ENCODE results near the gene GPR3.
A peak's percentile ranks its signal among the peaks of the same experiment; 100 is the strongest.

GPR3 gene, protein sequence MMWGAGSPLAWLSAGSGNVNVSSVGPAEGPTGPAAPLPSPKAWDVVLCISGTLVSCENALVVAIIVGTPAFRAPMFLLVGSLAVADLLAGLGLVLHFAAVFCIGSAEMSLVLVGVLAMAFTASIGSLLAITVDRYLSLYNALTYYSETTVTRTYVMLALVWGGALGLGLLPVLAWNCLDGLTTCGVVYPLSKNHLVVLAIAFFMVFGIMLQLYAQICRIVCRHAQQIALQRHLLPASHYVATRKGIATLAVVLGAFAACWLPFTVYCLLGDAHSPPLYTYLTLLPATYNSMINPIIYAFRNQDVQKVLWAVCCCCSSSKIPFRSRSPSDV

DNA sequence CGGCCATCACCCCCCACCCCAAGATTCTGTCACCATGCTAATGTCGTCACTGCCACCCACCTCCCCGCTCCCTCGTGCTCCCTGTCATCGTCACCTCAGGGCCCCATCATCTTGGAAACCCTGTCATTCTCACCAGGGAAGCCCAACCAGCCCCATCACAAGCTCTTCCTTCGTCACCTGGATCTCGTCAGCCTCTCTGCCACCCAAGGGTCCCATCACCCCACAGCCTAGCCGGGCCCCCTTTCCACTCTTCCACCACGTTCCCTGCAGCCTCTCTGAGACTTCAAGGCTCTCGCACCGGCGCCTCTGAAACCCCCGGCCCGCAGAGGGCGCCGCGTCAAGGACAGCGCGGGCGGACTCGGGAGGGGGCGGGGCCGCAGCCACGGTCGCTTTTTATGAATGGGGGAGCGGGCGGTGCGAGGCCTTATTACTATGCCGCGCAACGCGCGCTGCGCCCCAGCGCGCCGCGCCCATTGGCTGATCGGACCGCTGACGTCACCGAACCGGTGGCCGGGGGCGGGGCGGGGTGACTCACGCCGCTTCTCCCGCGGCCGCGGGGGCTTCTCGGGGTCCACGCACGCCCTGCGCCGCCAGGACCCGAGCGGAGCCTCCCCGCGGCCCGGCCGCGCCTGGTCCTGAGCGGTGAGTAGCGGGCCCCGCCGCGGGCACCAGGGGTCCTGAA lies at the start of gene GPR3:
Gene GPR3 (plus strand): TSS at position 527 of the 682 bp plus-strand sequence. CDS start 1,177 bp downstream, outside the sequence.
- peak; percentile 92 for DNase-seq (ENCODE audit: low spot score)

DNA sequence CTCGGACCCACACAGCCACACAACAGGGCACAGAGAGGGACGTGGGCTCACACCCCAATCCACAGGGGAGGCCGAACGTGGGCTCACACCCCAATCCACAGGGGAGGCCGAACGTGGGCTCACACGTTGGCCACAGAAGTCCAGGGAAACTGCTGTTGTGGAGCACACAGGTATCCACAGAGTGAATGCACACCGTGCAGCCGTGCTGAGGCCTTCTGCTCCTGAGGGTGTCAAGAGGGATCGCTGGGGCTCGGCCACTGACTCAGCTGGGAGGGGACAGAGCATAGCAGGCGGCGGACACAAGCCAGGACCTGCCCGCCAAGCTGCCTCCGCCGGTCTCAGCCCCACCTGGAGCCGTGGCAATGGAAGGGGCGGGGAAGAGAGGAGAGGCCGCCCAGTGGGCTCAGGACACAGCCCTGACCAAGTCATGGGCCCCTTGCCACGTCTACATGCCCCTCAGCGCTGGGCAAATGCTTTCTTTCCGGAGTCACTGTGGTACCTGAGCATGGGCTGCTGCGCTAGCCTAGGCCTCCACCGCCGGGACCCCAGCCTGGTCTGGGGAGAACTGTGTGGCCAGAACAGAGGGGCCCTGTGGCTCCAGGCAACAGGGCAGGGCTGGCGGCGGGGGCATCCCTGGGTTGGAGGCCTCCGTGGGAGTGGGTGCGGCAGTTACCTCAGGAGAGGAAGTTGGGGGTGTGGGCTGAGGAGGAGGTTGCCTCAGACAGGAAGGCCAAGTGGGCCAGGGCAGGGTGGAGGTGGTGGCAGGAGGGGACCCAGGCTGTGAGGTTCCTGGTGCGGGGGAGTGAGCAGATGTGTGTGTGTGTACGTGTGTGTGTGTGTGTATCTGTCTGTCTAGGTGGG lies 49.4 kb upstream of the GPR3 start:
- DNase-seq (ENCODE audit: low spot score): no peak

DNA sequence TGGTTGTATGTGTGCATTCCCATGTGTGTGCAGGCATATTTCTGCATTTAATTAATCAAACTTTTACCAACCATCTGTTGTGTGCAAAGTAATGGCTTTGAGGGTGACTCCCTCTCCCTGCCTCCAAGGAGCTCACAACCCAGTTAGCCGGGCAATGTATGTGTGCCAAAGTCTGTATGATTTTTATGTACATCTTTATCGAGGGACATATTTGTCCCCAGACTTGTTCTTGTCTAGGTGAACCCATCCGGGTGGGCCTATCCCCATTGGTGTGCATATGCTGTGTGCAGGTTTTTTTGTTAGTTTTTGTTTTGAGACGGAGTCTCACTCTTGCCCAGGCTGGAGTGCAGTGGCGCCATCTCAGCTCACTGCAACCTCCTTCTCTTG lies 48.8 kb upstream of the GPR3 start:
- no peak for DNase-seq (ENCODE audit: low spot score)

DNA sequence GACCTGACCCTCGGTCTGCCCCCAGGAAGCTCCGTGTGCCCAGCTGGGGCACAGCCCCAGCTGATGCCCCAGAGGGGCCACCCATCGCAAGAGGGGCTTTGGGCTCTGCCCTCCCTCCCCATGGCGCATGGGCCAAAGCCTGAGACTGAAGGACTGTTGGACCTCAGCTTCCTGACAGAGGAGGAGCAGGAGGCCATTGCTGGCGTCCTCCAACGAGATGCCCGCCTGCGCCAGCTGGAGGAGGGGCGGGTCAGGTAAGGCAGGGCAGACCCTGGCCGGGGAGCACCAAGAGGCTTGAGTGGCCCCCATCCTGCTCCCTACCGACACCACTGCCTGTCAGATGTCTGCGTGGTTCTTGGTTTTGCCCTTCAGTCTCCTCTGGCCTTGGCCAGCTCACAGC lies 47.1 kb upstream of the GPR3 start:
- no peak for DNase-seq (ENCODE audit: low spot score)

DNA sequence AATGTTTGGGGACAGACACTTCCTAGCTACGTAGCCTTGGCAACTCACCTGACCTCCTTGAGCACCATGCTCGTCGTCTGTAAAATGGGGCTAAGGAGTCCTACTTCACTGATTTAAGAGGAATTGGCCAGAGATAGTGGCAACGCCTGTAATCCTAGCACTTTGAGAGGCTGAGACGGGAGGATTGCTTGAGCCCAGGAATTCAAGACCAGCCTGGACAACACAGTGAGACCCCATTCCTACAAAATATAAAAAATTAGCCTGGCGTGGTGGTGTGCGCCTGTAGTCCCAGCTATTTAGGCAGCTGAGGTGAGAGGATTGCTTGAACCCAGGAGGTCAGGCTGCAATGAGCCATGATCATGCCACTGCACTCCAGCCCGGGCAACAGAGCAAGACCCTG lies 46.1 kb upstream of the GPR3 start:
- no peak for DNase-seq (ENCODE audit: low spot score)

DNA sequence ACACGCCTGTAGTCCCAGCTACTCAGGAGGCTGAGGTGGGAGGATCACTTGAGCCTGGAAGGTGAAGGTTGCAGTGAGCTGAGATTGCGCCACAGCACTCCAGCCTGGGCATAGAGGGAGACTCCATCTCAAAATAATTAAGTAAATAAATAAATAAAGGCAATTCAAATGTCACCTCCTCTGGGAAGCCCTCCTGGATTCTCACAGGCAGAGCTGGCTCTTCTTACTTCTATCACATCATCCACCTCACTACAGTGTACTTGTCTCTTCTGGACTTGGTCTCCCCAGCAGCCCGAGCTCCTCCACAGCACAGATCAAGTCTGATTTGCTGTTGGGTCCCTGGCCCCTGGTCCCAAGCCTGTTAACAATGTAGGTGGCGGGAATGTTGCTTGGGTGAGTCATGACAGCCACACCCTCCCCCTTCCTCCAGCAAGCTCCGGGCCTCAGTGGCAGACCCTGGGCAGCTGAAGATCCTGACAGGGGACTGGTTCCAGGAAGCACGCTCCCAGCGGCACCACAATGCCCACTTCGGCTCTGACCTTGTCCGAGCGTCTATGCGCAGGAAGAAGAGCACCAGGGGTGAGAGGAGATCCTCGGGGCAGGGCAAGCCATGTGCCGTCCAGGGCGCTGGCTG lies 45.3 kb upstream of the GPR3 start:
- no peak for DNase-seq (ENCODE audit: low spot score)

DNA sequence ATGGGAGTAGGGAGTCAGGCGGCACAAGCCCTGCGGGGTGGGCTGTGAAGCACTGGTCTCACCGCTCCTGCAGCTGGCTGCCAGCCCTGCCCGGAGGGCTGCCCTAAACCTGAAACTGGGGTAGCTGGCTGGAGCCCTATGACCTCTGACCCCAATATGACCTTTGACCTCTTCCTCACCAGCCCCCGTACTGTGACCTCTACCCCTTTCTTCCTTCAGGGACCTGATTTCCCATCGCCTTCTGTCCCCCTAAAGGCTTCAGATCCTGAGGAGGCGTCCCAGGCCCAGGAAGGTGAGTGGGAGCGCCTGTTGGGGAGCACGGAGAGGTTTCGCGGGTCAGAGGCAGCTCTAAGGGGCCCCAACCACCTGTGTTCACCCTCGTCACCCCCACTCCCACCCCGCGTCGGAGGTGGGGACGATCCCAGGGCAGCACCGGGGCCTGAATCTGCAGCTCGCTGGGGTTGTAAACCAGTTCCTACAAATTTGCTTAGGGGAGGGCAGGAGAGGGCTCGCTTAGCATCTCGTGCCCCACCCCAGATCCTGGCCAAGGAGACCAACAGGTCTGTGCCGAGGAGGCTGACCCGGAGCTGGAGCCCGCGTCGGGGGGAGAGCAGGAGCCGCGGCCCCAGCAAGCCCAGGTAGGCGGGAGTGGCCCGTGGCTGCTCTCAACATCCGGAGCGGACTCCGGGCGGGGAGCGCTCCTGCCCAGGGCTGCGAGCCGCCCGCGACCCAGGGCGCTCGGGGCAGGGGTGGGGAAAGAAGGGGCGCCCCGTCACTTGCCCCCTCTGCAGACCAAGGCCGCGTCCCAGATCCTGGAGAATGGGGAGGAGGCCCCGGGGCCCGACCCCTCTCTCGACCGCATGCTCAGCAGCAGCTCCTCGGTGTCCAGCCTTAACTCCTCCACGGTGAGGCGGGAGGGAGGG lies 43.3 kb upstream of the GPR3 start:
- peak; percentile 87 for DNase-seq (ENCODE audit: low spot score)

DNA sequence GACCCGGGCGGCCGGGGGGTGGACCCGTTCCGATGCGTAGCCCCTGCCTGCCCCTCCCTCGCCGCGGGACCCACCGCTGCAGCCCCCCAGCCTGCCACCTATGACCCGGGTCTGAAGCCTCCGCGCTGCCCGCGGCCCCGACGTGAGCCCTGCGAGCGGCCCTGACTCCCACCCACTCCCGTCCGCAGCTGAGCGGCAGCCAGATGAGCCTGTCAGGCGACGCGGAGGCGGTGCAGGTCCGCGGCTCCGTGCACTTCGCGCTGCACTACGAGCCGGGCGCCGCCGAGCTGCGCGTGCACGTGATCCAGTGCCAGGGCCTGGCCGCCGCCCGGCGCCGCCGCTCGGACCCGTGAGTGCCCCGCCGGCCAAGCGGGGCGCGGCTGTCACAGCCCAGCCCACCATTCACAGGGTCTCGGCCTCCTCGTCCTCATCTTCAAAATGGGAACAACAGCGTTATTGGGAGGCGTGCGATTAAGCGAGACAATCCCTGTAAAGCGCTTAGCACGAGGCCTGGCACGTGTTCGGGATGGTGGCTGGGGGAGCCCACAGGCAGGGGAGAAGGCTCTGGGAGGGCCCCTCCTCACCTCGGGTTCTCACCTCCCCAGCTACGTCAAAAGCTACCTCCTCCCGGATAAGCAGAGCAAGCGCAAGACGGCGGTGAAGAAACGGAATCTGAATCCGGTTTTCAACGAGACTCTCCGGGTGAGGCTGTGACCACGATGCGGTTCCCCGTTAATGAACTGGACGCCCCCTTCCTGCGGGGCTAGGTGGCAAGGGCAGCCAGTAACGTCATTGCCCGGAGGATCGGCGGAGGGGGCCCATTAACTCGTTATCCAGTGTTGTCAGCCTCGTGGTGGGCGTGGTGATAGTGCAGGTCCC lies 42.4 kb upstream of the GPR3 start:
- peak; percentile 93 for DNase-seq (ENCODE audit: low spot score)

DNA sequence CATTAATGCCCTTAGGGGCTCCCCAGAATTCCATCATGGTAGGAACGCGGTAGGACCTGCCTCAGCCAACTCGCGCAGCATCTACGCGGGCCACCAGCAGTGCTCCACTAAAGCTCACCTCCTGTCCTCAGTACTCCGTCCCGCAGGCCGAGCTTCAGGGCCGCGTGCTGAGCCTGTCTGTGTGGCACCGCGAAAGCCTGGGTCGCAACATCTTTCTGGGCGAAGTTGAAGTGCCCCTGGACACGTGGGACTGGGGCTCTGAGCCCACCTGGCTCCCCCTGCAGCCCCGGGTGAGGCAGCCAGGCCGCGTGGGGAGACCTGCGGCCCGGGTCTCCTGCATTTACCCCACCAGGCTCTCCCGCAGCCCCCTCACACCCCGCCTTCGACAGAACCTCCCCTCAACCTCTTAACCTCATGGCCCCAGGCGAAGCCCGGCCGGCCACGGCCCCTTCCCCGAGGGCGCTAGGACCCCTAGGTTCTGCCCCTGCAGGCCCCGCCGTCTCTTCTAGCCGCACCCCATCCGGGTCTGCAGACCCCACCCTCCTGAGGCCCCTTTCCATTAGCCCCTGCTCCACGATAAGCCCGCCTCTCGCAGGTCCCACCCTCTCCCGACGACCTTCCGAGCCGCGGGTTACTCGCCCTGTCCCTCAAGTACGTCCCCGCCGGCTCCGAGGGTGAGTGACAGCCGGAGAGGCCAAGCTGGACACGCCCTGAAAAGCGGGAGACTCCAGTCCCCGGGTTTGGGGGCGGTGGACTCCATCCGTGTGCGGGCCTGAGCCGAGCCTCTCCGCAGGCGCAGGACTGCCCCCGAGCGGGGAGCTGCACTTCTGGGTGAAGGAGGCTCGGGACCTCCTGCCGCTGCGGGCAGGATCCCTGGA lies 41.5 kb upstream of the GPR3 start:
- DNase-seq (ENCODE audit: low spot score): peak; percentile 90

DNA sequence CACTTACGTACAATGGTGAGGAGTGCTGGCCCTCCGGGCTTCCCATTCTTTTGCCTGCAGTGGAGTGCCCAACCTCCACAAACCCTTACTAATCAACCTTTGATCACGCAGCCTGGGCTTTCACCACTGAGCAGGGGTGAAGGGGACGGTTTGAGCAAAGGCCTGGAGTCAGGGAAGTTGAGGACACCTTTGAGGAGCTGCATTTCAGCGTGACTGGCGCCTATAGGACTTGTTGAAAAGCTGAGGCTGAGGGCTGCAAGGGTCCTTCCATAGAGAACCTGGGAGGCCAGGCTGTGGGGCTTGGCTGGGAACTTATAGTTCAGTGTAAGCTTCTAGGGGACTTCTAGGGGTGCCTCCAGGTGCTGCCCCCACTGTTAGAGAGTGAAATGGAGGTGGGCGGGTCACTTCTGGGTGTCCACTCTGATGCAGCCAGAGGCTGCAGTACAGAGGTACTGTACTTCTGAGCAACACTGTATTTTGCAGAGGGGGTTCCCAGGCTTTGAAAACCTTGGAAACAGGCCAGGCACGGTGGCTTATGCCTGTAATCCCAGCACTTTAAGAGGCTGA lies 40.8 kb upstream of the GPR3 start:
- DNase-seq (ENCODE audit: low spot score): no peak

DNA sequence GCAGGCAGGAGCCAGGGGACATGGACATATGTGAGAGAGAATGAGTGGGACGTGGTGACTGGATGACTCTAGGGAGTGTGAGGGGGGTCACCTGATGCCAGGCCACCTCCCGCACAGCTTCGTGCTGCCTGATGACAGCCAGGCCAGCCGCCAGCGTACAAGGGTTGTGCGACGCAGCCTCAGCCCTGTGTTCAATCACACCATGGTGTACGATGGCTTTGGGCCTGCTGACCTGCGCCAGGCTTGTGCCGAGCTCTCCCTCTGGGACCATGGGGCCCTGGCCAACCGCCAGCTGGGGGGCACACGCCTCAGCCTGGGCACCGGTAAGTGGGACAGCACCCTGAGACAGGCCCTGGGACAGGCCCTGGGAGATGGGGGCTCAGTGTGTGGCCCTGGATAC lies 39.3 kb upstream of the GPR3 start:
- no peak for DNase-seq (ENCODE audit: low spot score)

DNA sequence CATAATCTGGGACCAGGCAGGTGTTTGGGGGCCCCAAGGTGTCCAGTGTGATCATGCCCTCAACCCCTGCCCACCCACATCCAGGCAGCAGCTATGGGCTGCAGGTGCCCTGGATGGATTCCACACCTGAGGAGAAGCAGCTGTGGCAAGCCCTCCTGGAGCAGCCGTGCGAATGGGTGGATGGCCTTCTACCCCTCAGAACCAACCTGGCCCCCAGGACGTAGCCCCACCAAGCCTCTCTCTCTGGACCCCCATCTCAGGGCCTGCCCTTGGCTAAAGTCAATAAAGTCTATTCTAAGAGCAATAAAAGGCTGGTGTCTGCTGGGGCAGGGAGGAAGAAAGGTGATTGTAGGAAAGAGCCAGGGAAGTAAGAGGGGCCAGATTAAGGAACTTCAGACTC lies 38.8 kb upstream of the GPR3 start:
- no peak for DNase-seq (ENCODE audit: low spot score)

DNA sequence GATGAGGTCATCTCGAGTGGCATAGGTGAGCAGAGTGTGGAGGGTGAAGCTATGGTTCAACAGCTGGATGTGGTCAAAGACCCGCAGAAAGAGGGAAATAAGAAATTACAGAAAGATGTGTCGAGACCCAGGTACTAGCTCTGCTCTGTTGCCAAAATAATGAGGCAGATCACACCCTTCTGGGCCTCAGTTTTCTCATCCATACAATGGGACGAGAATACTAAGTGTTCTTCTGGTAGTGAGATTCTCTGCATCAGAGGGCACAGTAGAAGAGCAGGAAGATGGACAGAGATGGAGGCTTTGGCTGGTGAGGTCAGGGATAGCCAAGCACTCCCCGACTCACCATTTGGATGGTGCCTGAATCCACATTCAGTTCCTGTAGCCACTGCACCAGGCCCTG lies 36.7 kb upstream of the GPR3 start:
- DNase-seq (ENCODE audit: low spot score): no peak

DNA sequence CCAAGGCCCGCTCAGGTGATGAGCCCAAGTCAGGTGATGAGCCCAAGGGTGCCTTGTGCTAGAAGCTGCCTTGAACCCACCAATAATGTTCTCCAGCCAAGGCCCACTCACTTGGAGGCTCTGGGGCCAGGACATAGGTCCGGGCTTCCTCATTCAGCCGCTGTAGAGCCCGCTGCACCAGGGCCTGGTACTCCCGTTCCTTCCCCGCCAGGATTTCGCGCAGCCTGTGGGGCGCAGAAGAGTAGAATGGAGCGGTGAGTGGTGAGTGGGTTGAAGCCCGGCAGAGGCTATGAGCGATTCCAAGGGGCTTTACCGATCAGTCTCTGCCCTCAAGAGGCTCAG lies 36.2 kb upstream of the GPR3 start:
- DNase-seq (ENCODE audit: low spot score): no peak

DNA sequence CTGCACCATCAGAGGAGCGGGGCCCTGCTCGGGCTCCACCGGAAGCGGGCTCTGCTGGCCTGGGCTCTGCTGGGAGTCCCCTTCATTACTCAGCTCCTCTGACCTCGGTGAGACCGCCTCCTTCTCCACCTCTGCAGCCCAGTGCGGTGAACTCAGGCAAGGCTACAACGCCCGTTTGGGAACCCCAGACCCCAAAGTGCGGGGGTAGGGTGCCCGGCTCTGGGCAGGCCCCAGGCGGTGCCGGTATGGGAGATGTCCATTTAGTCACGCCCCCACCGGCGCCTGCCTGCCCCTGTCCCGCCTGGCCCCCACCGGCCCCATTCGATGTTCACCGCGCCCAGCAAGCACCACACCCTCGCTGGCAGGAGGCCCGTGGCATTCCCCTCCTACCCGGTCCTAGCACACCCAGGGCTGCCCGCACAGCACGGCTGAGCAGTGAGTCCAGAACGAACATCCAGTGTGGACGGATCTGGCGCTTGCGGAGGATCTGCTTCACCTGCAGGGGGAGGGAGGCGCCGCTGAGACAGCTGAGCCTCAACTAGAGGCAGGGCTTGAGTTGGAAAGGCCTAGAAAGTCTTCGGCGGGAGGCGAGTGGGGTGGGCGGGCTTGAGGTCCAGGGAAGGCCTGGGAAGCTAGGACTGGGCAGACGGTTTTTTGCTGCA lies 35.7 kb upstream of the GPR3 start:
- no peak for DNase-seq (ENCODE audit: low spot score)

DNA sequence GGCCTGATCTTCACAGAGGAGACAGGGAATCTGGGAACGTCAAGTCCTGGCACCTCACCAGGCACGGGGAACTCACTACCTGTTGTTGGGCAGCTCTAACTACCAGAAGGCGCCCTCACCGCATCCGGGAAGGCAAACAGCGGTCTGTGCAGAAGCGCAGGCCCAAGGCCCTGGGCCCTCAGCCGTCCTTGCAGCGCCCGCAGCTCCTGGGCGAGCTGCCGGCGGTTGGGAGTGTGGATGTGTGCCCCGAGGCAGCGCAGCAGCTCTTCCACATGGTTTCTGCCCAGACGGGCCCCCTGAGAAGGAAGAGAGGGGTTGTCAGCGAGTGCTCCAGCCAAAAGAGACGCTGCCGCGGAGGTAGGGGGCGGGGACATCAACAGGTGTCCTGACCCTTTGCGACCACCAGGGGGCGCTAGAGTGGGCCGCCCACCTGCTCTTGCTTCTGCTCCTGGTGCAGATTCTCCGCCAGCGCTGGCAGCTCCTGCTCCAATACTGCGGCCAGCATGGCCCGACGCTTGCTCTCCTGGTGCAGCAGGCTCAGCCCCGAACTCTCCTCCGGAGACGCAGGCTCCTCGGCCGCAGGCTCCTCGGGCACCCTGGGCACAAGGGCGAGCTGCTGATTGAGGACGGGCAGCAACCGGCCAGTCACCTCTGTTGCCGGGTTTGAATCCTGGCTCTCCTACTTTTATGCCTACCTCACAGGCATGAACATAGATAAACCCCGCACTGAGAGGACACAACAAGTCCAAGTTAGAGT lies 35.0 kb upstream of the GPR3 start:
- peak; percentile 98 for DNase-seq (ENCODE audit: low spot score)

DNA sequence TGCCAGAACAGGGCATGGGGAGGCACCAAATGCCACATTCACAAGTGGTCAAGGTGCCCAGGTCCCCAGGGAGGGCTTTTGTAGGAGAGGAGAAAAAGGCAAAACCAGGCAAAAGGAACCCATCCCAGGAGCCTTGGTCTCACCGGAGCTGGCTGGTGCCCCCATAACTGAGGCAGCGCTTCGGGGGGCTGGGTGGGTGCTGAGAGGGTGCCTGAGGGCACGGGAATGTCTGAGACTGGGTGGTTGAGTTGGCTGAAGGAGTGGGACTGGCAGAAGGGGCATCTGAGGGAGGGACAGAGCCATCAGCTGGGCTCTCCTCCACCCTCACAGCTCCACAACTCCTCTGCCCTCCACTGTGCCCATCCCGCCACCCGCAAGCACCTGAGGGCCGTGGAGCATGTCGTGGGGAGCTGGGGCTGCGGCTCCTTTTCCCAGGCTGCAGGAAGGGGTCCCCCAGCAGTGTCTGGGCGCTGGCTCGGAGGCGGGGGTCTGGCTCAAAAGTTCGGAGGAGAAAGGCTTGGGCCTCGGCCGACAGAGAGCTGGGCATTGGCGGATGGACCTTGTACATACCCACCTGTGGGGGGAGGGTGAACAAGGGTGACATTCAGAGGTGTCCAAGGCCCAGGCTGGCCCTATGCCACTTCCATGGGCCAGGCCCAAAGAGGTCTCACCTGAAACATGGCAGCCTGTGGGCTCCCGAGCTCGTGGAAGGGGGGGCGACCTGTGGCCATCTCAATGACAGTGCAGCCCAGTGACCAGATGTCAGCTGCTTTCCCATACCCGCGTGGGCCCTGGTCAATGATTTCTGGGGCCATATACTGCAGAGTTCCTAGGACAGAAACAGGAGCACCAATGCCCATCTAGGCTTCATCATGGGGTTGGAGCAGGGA lies 34.1 kb upstream of the GPR3 start:
- no peak for DNase-seq (ENCODE audit: low spot score)
